ENCODE results near the gene CRTC1.

- TF ChIP-seq POLR2A (IDR thresholded peaks at IDR 0.05): no peak
- no peak for TF ChIP-seq CTCF (IDR thresholded peaks at IDR 0.05)
Measured at GRCh38 chr19:18666317-18666716, 17.2 kb upstream of the CRTC1 start.
